AG10803 (cell line): Measurements from ENCODE around the gene PTPRC.

Experiments used
- DNase-seq: peaks from one replicate; pipeline ENCODE4 v3.0.0; 2010; ENCODE audit warnings: low read depth
- H3K4me3 ChIP-seq: 2 replicates; pipeline ENCODE4 v1.5.1; 2011; ENCODE audit warnings: mild to moderate bottlenecking, low read length, control low read depth
- TF ChIP-seq, protein P1 (sequence below): conservative IDR thresholded peaks from 2 replicates; pipeline ENCODE4 v1.5.1; 2011; ENCODE audit warnings: mild to moderate bottlenecking, low read length, control low read depth, inconsistent platforms

Gene PTPRC

DNA sequence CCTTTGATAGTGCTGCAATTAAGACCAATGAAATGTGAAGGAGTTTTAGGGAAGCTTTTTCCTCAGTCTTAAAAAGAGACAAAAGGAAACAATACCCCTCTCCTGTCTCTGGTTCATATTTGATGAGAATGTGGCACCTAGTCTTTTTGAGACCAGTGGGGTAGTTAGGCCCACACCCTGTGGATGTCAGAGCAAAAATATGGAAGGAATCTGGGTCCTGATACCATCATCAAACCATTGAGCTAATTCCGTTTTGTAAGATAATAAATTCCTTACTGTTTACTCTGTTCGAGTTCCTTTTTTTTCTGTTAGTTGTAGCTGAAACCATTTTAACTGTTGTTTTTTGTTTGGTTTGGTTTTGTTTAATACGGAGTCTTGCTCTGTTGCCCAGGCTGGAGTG lies 33.3 kb downstream of the PTPRC start:
- TF ChIP-seq, protein P1, sequence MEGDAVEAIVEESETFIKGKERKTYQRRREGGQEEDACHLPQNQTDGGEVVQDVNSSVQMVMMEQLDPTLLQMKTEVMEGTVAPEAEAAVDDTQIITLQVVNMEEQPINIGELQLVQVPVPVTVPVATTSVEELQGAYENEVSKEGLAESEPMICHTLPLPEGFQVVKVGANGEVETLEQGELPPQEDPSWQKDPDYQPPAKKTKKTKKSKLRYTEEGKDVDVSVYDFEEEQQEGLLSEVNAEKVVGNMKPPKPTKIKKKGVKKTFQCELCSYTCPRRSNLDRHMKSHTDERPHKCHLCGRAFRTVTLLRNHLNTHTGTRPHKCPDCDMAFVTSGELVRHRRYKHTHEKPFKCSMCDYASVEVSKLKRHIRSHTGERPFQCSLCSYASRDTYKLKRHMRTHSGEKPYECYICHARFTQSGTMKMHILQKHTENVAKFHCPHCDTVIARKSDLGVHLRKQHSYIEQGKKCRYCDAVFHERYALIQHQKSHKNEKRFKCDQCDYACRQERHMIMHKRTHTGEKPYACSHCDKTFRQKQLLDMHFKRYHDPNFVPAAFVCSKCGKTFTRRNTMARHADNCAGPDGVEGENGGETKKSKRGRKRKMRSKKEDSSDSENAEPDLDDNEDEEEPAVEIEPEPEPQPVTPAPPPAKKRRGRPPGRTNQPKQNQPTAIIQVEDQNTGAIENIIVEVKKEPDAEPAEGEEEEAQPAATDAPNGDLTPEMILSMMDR: no peak
- H3K4me3 ChIP-seq: no peak overlapping the region
- DNase-seq: peak; percentile 94

DNA sequence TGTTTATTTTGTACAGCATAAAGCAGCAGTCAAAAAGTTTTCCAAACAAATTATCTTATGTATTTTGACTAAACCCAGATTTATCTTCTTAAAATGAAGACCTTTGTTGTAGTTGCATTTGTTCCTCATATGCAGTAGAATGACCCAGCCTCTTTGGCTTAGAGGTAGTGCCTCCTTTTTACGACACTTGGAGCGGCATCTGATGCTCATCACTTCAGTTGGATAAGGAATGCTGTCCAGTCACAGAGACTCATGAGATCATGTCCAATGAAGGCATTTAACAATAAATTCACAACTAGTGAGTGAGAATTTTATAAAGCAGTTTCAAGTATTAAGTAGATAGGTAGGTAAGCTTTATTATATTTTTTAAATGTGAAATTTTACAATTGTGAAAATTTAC lies 35.2 kb downstream of the PTPRC start:
- TF ChIP-seq, protein P1: no peak
- DNase-seq: no peak
- H3K4me3 ChIP-seq: no peak overlapping the region

DNA sequence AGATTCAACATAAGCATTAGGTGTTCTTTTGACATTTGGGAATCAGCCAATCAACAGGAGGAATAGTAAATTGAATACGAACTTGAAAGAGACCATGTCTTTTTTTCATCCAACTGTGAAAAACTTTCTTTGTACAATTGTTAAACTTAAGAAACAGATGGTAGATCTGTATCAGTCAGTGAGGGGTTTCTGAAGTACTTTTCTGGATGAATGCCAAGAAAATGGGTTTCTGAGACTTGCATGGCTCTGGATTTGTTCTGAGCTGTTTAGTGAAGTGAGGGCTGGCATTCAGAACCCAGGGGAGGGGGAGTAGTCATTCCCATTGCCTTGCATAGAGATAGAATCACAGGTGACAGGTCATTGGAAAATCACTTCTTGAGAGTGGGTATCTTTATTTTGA lies 37.4 kb downstream of the PTPRC start:
- DNase-seq: no peak
- no peak overlapping the region for H3K4me3 ChIP-seq
- TF ChIP-seq, protein P1: no peak

DNA sequence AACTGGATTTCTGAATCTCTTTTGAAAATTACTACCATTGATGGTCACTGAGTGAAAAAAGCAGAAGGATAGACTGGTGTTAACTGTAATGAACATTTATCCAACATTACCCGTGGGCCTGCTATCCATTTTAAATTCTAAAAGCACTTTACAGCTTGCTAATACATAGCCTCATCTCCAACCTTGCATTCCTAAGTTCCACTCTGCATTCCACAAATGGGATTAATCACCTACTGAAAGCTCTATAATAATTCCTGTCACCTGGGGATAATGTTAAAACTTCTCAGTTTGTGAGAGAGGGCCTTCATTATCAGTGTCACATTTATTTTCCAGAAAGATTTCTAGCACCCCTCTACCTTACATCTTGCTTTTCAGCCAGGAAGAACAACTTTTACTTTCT lies 38.2 kb downstream of the PTPRC start:
- H3K4me3 ChIP-seq: no peak overlapping the region
- TF ChIP-seq, protein P1: no peak
- DNase-seq: peak; percentile 73

DNA sequence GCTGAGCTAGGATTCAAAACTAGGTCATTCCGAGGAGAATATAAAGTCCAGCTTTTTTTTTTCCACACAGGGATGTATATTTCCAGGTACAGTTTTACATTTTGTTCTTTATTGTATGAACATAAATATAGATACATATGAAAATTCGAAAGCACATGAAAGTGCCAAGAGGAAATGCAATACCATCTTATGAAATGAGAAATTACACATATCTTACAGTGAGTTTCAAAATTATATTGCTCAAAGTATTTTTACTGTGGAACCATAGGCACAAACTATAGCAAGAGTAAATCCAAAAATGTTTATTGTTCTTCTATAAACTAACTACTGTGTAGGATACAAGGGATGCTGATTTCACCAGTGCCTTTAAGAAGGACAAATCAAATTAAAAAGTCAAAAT lies 39.0 kb downstream of the PTPRC start:
- no peak for DNase-seq
- TF ChIP-seq, protein P1: no peak
- no peak overlapping the region for H3K4me3 ChIP-seq

DNA sequence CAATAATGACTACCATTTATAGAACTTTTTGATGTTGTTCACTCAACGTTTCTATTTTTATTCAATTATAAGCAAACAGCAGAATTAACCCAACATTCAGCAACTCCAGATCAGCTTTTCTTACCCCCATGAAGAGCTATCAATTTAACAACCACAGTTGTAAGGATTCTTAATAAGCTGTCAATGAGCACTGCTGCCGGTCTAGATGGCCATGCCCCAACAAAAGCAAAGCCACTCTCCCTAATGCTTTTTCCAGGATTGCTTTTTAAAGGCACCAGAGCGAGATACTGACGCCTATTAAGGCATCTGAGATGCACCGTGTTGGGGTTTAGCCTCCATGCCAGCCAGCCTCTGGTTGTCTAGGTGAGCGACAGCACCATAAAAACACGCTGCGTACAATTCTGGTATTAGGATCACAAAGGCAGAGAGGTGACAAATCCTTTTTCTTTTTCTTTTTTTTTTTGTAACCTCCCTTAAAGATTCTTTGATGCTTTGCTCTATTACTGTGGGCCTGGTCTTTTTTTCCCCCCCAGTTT lies 39.5 kb downstream of the PTPRC start:
- no peak overlapping the region for H3K4me3 ChIP-seq
- DNase-seq: no peak
- TF ChIP-seq, protein P1: no peak

DNA sequence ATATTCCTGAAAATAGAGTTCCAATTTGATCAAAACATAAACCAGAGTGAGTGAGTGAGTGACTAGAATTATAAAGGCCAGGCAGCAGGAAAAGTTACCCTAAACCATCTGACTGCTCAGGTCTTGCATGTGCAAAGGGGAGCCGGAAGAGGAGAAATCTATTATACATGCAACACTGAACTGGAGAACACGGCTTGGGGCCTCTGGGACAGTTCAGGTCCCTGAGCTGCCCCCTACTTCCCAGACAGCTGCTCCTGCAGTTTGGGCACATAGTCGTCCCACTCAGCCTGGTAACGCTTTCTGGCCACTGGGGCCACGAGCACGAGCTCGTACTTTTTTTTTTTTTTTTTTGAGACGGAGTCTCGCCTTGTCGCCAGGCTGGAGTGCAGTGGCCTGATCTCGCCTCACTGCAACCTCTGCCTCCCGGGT lies 40.1 kb downstream of the PTPRC start:
- no peak for DNase-seq
- TF ChIP-seq, protein P1: no peak
- H3K4me3 ChIP-seq: no peak overlapping the region
